ENCODE data around the gene LEPROT. TPM values are rescaled to one million over a fixed set of nuclear protein-coding genes. Genes with fewer than 3 reads are reported as not detected.
A peak's percentile ranks its signal among the peaks of the same experiment; 100 is the strongest.

Gene LEPROT
- total RNA-seq, 6 experiments from 2014 or later = 100 to 124 (median 108) TPM

DNA sequence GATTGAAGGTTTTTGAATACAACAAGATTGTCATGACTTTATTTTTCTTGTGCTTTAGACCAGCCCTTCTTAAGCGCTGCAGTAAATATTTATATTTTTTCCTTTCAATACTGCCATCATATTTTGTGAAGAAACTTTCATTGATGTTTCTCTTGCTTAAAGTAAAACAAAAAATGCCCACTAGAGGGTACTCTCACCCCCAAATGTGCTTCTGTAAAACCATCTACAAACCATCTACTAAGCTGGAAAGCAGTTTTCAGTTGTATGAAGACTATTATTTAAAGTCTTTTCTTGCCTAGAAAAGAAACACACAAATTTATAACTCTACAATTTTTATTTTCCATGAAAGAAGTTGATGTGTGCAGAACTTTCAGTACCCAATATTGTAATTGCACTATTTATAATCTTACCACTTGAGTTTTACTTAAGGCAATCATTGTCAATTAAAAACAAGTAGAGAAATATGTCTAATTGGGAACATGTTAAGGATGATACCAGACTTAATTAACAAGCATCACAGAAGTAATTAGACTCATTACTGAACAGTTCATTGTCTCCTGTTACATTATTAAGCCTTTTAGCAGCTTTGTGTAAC, 10.7 kb downstream of the LEPROT start:
- Mint-ChIP-seq H3K27me3 (ENCODE audit: insufficient read depth) (no peaks in the 10 kb centered on the region), H3K27ac (peak overlapping the region; percentile 95), H3K9me3 (no peaks in the 10 kb centered on the region), H3K36me3 (ENCODE audit: low read depth) (peaks cover 29% of the 10 kb centered on the region), H3K4me3 (peak overlapping the region; percentile 41; the same call in 1 of the 2 replicates), H3K4me1 (ENCODE audit: low read depth) (peaks cover 54% of the 10 kb centered on the region)
- TF ChIP-seq, protein P1, sequence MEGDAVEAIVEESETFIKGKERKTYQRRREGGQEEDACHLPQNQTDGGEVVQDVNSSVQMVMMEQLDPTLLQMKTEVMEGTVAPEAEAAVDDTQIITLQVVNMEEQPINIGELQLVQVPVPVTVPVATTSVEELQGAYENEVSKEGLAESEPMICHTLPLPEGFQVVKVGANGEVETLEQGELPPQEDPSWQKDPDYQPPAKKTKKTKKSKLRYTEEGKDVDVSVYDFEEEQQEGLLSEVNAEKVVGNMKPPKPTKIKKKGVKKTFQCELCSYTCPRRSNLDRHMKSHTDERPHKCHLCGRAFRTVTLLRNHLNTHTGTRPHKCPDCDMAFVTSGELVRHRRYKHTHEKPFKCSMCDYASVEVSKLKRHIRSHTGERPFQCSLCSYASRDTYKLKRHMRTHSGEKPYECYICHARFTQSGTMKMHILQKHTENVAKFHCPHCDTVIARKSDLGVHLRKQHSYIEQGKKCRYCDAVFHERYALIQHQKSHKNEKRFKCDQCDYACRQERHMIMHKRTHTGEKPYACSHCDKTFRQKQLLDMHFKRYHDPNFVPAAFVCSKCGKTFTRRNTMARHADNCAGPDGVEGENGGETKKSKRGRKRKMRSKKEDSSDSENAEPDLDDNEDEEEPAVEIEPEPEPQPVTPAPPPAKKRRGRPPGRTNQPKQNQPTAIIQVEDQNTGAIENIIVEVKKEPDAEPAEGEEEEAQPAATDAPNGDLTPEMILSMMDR (IDR thresholded peaks at IDR 0.05) = peak; percentile 88
- peak; percentile 59 for DNase-seq

DNA sequence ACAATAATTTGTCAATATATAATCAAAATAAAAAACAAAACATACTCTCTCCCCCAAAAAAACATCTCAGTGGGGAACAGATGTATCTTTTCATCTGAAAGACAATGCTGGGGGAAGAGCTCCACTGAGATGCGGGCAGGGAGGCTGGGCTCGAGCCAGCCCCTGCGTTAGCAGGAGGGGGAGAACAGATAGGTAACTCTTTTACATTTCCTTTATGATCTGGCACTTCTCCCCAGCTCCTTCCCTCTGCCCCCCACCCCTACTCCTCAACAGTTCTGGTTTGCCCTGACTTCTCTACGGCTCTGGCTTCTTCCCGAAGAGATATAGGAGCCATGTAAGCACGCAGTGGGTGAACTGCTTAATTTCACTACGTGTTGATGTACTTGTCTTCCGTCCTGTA, 12.4 kb downstream of the LEPROT start:
- Mint-ChIP-seq H3K4me3 (no peak overlapping the region), H3K27ac (no peak overlapping the region), H3K36me3 (ENCODE audit: low read depth) (peaks cover 25% of the 10 kb centered on the region), H3K9me3 (no peaks in the 10 kb centered on the region), H3K4me1 (ENCODE audit: low read depth) (peaks cover 56% of the 10 kb centered on the region), H3K27me3 (ENCODE audit: insufficient read depth) (no peaks in the 10 kb centered on the region)
- no peak for DNase-seq
- TF ChIP-seq, protein P1 (IDR thresholded peaks at IDR 0.05) = no peak

DNA sequence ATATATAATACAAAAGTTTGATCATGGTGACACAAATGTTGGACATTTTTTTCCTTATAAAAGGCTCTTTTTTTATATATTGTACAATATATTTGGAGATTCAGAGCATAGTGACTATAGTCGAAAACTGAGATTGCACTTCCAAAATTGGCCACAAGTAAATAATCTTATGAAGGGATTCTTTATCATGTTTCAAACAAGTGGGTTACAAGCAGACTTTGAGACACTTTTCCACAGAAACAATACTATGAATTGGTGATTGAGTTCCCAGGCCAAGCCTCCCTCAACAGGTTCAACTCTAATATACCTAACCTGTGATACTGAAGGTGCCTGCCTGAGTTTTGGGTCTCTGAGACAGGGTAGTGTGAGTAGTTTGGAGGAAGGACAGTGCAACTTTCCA, 13.8 kb downstream of the LEPROT start:
- H3K4me1 Mint-ChIP-seq (ENCODE audit: low read depth) = peaks cover 45% of the 10 kb centered on the region
- H3K4me3 Mint-ChIP-seq = no peak overlapping the region
- peaks cover 16% of the 10 kb centered on the region for H3K36me3 Mint-ChIP-seq (ENCODE audit: low read depth)
- peak overlapping the region; percentile 58; the same call in 1 of the 2 replicates for H3K27ac Mint-ChIP-seq
- no peaks in the 10 kb centered on the region for H3K27me3 Mint-ChIP-seq (ENCODE audit: insufficient read depth)
- DNase-seq = no peak
- no peaks in the 10 kb centered on the region for H3K9me3 Mint-ChIP-seq
- TF ChIP-seq, protein P1 (IDR thresholded peaks at IDR 0.05) = peak; percentile 67

DNA sequence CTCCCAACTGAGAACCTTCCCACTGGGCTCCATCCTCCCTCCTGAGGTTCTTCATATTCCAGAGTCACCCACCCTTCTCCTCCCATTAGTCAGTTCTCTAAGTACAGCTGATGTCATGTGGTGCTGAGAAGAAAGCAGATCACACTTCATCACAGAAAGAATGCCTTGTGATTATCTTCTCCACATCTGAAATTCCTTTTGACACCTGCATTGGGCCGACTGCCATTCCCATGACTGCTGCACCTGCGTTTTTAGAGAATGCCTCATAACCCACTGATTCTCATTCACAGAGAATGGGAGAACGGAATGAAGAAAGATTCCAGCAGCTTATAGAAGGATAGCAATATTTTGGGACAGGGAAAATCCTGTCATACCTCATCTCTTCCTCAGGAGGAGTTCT, 14.3 kb downstream of the LEPROT start:
- Mint-ChIP-seq H3K4me3 (no peak overlapping the region), H3K4me1 (ENCODE audit: low read depth) (peaks cover 40% of the 10 kb centered on the region), H3K27me3 (ENCODE audit: insufficient read depth) (no peaks in the 10 kb centered on the region), H3K27ac (peak overlapping the region; percentile 58; the same call in 1 of the 2 replicates), H3K9me3 (no peaks in the 10 kb centered on the region), H3K36me3 (ENCODE audit: low read depth) (peaks cover 15% of the 10 kb centered on the region)
- TF ChIP-seq, protein P1 (IDR thresholded peaks at IDR 0.05) = no peak
- DNase-seq = no peak

DNA sequence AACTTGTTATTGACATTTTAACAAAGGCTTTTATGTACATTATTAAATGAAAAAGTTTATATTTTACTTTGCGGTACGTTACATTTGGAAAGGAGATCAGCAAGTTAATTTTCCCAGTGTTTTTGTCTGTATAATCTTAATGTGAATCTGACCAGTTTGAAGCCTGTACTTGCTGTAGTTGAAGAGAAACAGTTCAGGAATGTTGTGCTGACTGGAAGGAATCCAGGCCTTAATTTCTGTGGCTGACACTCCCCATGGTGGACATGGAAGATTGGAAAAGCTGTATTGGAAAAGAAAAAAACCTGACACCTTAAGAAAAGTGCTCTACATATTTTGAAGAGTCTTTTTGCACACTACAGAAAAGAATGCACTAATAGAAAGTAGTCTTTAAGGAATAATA, 15.5 kb downstream of the LEPROT start:
- H3K36me3 Mint-ChIP-seq (ENCODE audit: low read depth) = peaks cover 11% of the 10 kb centered on the region
- peak overlapping the region; percentile 20 for H3K27ac Mint-ChIP-seq
- TF ChIP-seq, protein P1 (IDR thresholded peaks at IDR 0.05) = no peak
- H3K27me3 Mint-ChIP-seq (ENCODE audit: insufficient read depth) = peaks cover 1% of the 10 kb centered on the region; the same call in 1 of the 2 replicates
- peak; percentile 55 for DNase-seq
- H3K4me3 Mint-ChIP-seq = no peak overlapping the region
- no peaks in the 10 kb centered on the region for H3K9me3 Mint-ChIP-seq
- peaks cover 39% of the 10 kb centered on the region for H3K4me1 Mint-ChIP-seq (ENCODE audit: low read depth)

Measured in HFFc6 (cell line).